T-cell (primary cell): ENCODE measurements around the gene APPL1. TPM values are rescaled to one million over a fixed set of nuclear protein-coding genes. Genes with fewer than 3 reads are reported as not detected.

Source experiments
- ATAC-seq, 4 experiments: fragments of 200-7000 bp in 3 of 4; fragments of 150-1000 bp in 1 of 4; cut with Tn5 transposase; replicated peaks in 1 of 4; 1 replicate in 3 of 4; 2 replicates in 1 of 4; pipeline ENCODE4 v1.10.0; 2021; ENCODE audit warnings: moderate library complexity in 3 of 4, mild to moderate bottlenecking in 2 of 4, moderate number of reproducible peaks in 1 of 4
- CTCF ChIA-PET, 2 donors: fragments of 300-600 bp; sonication (Branson Sonifier 250); formaldehyde crosslinking; loops; one replicate each; lab custom pipeline; 2022; ENCODE audit warnings: antibody characterized with exemption in 2 of 2; lab: Charles Lee
- POLR2A ChIA-PET, 2 donors: fragments of 300-600 bp; sonication (Branson Sonifier 250); formaldehyde crosslinking; loops; one replicate each; lab custom pipeline; 2022; ENCODE audit warnings: antibody characterized with exemption in 2 of 2; lab: Charles Lee
- DNase-seq, 35 experiments: peaks; one replicate each; pipeline versions ENCODE4 v3.0.0 to v3.0.0-alpha.2; 2013 to 2023
- H3K27ac ChIP-seq: one replicate; pipeline ENCODE4 v1.5.1; 2013; ENCODE audit warnings: low read length
- H3K27me3 ChIP-seq, 2 experiments: replicated peaks in 1 of 2; 1 replicate in 1 of 2; 2 replicates in 1 of 2; pipeline versions ENCODE4 v1.6.1 to v1.7.0; 2013; ENCODE audit warnings: low read length in 1 of 2, mixed read lengths in 1 of 2; ENCODE audit not compliant: control insufficient read depth in 2 of 2, insufficient read depth in 2 of 2; ENCODE audit errors: extremely low read depth in 1 of 2
- H3K36me3 ChIP-seq, 2 donors: 1 replicate in 1 of 2; 2 replicates in 1 of 2; pipeline versions ENCODE4 v1.6.1 to v1.7.0; 2013; ENCODE audit warnings: low read length in 1 of 2; ENCODE audit not compliant: control insufficient read depth in 2 of 2, insufficient read depth in 1 of 2; ENCODE audit errors: extremely low read depth in 1 of 2
- H3K4me1 ChIP-seq, 2 experiments: 1 replicate in 1 of 2; 2 replicates in 1 of 2; pipeline versions ENCODE4 v1.6.1 to v1.7.0; 2013; ENCODE audit warnings: low read length in 2 of 2, mixed read lengths in 1 of 2; ENCODE audit not compliant: insufficient read depth in 2 of 2, control insufficient read depth in 1 of 2; ENCODE audit errors: extremely low read depth in 1 of 2
- H3K4me3 ChIP-seq, 2 donors: 1 replicate in 1 of 2; 2 replicates in 1 of 2; pipeline versions ENCODE4 v1.5.1 to v1.7.0; 2013; ENCODE audit warnings: mild to moderate bottlenecking in 2 of 2, low read length in 1 of 2, moderate library complexity in 1 of 2; ENCODE audit not compliant: control insufficient read depth in 1 of 2; ENCODE audit errors: extremely low read depth in 1 of 2
- H3K9me3 ChIP-seq: 2 replicates; pipeline ENCODE4 v1.7.0; 2013
- H3K27ac Mint-ChIP-seq, 2 donors: one replicate each; pipeline ENCODE4 v1.8.0; 2020 to 2021; ENCODE audit warnings: mild to moderate bottlenecking in 2 of 2, mixed read lengths in 2 of 2
- H3K27me3 Mint-ChIP-seq, 2 donors: one replicate each; pipeline ENCODE4 v1.8.0; 2021 to 2022; ENCODE audit warnings: mixed read lengths in 2 of 2
- H3K36me3 Mint-ChIP-seq: one replicate; pipeline ENCODE4 v1.8.0; 2021; ENCODE audit warnings: mixed read lengths
- H3K4me1 Mint-ChIP-seq, 3 donors: one replicate each; pipeline ENCODE4 v1.8.0; 2020 to 2022; ENCODE audit warnings: mixed read lengths in 3 of 3, mild to moderate bottlenecking in 1 of 3
- H3K4me3 Mint-ChIP-seq, 3 donors: one replicate each; pipeline ENCODE4 v1.8.0; 2020 to 2022; ENCODE audit warnings: mild to moderate bottlenecking in 3 of 3, mixed read lengths in 3 of 3, moderate library complexity in 3 of 3
- H3K9me3 Mint-ChIP-seq, 3 donors: one replicate each; pipeline ENCODE4 v1.8.0; 2020 to 2022; ENCODE audit warnings: mixed read lengths in 3 of 3
- WGBS: methylation state at CpG from one replicate; pipeline ENCODE4 v1.1.5; 2013; ENCODE audit warnings: missing lambda C conversion rate; ENCODE audit not compliant: insufficient coverage; 5-methylcytosine and 5-hydroxymethylcytosine counted together
- total RNA-seq, 35 experiments: library from RNA in 6 of 35; stranded (reverse) in 6 of 35; fragments of 120-200 nt in 1 of 35; gene quantifications; one replicate each; pipeline versions ENCODE4 v1.2.1 to v1.2.4 and lab custom pipeline; 2013 to 2026

APPL1 gene, protein sequence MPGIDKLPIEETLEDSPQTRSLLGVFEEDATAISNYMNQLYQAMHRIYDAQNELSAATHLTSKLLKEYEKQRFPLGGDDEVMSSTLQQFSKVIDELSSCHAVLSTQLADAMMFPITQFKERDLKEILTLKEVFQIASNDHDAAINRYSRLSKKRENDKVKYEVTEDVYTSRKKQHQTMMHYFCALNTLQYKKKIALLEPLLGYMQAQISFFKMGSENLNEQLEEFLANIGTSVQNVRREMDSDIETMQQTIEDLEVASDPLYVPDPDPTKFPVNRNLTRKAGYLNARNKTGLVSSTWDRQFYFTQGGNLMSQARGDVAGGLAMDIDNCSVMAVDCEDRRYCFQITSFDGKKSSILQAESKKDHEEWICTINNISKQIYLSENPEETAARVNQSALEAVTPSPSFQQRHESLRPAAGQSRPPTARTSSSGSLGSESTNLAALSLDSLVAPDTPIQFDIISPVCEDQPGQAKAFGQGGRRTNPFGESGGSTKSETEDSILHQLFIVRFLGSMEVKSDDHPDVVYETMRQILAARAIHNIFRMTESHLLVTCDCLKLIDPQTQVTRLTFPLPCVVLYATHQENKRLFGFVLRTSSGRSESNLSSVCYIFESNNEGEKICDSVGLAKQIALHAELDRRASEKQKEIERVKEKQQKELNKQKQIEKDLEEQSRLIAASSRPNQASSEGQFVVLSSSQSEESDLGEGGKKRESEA
- 10 to 100 TPM; 23.4 to 30.9 (median 26.8) TPM for total RNA-seq
- 38.8 TPM for total RNA-seq (2013)
- 33.3 to 123 (median 77.1) reads per million in 29 experiments for total RNA-seq (lab: John Stamatoyannopoulos, UW)

DNA sequence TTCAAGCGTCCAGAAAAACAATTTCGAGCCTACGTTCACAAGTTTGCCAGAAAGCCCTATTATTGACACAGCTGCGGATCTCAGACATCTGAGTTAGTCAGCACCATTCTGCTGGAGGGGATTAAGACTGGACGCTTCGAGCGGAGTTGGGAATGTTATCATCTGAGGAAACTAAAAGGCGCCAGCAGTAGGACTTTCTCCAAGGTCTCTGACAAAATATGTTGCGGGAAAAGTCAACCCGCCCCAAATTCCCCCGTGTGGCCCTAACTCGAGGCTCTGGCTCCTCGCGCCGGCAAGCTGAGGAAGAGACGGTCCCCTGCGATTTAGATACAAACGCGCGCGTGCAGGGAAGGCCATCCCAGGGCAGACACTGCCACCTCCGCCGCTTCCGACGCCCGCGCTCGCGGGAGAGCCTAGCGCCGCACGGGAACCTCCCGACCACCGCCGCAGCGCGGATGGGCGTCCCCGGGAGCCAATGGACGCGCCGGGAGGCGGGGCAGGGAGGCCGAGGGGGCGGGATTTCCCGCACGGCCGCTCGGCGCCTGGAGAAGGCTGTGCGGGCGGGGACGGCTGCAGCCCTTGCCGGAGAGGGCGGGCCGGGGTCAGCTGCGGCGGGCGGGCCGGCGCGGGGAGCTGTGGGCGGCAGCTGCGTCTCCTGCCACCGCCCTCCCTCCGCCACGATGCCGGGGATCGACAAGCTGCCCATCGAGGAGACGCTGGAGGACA lies at the start of gene APPL1:
Gene APPL1 (plus strand): TSS at position 526 of the 726 bp plus-strand sequence. CDS start 155 bp downstream, at position 681.
- WGBS: under 1% methylated on average over 70 of the region's 71 CpGs
- Mint-ChIP-seq H3K4me1 (peaks cover 22 to 35% (median 33%) of the 10 kb centered on the region in 3 donors), H3K4me3 (peak within 1 kb of the TSS; percentile 89 to 91 (median 90)), H3K27me3 (no peaks in the 10 kb centered on the region), H3K9me3 (no peaks in the 10 kb centered on the region), H3K36me3 (no peaks in the 10 kb centered on the region), H3K27ac (peak within 1 kb of the TSS; percentile 61 to 66)
- ChIA-PET POLR2A (no interaction called here), CTCF (interaction anchor here (0.6 to 1.0 kb wide), 3 partner anchors 18 to 439 kb away, joined by 3 to 4 read pairs (median 4); no protein-coding TSS in a partner anchor)
- H3K27me3 ChIP-seq: no peaks in the 10 kb centered on the region
- H3K4me1 ChIP-seq: peaks cover 11 to 16% of the 10 kb centered on the region in 2 experiments
- no peaks in the 10 kb centered on the region for H3K9me3 ChIP-seq
- H3K36me3 ChIP-seq: no peaks in the 10 kb centered on the region
- peak; percentile 66 to 91 (median 77) for DNase-seq
- no peak within 1 kb of the TSS for H3K27ac ChIP-seq
- ATAC-seq: peak; percentile 92 to 96 (median 96)
- peak within 1 kb of the TSS; percentile 61 to 88 for H3K4me3 ChIP-seq

DNA sequence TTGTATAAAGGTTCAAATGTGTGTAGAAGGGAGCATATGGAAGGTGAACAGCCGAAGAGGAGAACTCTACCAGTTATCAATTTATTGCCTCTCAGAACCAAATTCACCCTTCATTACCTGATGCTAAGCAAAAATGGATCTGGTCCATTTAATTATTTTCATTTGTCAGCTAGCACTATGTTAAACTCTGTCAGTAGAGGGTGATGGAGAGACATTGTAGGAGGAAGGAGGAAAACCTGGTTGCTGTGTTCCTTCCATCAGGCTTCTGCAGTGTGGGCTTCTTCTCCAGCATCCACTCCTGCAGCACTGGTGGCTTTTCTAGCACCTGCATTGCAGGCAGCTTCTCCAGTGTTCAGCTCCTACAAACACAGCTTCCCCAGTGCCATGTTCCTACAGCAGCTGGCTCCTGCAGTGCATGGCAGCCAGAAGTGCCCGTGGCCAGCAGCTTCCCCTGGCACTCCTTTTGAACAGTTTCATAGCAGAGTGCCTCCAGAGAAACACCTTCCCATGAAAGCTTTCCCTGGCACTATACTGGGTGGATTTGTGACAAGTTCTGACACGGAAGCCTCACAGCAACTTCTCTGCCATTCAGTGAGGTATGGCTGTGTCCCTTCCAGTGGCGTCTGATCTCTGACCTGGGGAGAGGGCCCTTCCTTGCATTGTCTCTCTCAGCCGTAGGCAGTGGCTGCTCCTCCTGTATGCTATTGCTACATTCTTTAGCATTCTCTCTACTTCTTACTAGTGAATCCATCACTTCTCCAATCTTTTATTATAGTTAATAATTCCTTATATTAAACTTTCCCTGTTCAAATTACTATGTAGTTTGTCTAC lies 47.7 kb upstream of the APPL1 start:
- ChIA-PET POLR2A (no interaction called here), CTCF (interaction anchor here in 1 of 2 donors (2.0 kb wide), 1 partner anchor 10 kb away, joined by 7 read pairs; no protein-coding TSS in a partner anchor)
- Mint-ChIP-seq H3K4me3 (no peak overlapping the region), H3K36me3 (no peaks in the 10 kb centered on the region), H3K27me3 (peaks cover 9 to 15% of the 10 kb centered on the region in 2 donors), H3K9me3 (no peaks in the 10 kb centered on the region), H3K27ac (no peak overlapping the region), H3K4me1 (no peaks in the 10 kb centered on the region)
- Histone ChIP-seq H3K4me1 (no peaks in the 10 kb centered on the region), H3K4me3 (no peak overlapping the region), H3K9me3 (no peaks in the 10 kb centered on the region), H3K27ac (no peak overlapping the region), H3K36me3 (no peaks in the 10 kb centered on the region), H3K27me3 (peaks cover 0 to 10% of the 10 kb centered on the region in 2 experiments)
- 81% methylated on average over 3 of the region's 5 CpGs for WGBS
- peak in 1 of 35 experiments; percentile 14 for DNase-seq
- ATAC-seq: peak in 1 of 4 experiments; percentile 35

DNA sequence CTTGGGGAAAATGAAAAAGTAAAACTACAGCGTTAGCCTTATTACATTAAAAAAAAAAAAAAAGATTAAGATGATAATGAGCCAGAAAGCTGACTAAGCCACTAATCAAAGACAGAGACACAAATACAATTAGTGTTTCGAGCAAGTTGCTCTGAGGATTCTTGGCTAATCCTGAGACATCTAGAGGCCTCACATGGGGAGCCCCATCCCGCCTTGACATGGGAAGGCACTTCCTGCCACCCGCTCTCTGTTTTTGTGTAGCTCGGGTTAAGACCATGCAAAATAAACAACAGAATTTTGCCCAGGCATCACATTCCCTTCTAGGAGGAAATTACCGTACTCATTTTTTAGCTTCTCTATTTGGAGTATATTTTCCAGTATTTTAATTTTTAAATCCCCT lies 43.0 kb upstream of the APPL1 start:
- H3K27me3 Mint-ChIP-seq: peaks cover 4 to 8% of the 10 kb centered on the region in 2 donors
- Histone ChIP-seq H3K27me3 (peaks cover 0 to 12% of the 10 kb centered on the region in 2 experiments), H3K27ac (no peak overlapping the region), H3K4me1 (no peaks in the 10 kb centered on the region), H3K9me3 (no peaks in the 10 kb centered on the region), H3K4me3 (no peak overlapping the region), H3K36me3 (no peaks in the 10 kb centered on the region)
- ATAC-seq (no peak), DNase-seq (no peak)
- 63% methylated on average over 2 of the region's 6 CpGs for WGBS
- POLR2A ChIA-PET: no interaction called here
- no peaks in the 10 kb centered on the region for H3K36me3 Mint-ChIP-seq
- H3K4me1 Mint-ChIP-seq: no peaks in the 10 kb centered on the region
- H3K9me3 Mint-ChIP-seq: no peaks in the 10 kb centered on the region
- no peak overlapping the region for H3K27ac Mint-ChIP-seq
- CTCF ChIA-PET: no interaction called here
- no peak overlapping the region for H3K4me3 Mint-ChIP-seq

- H3K4me1 ChIP-seq: no peaks in the 10 kb centered on the region
- H3K36me3 ChIP-seq: no peaks in the 10 kb centered on the region
- DNase-seq (no peak), ATAC-seq (no peak)
- Mint-ChIP-seq H3K27me3 (peaks cover 13 to 16% of the 10 kb centered on the region in 2 donors), H3K4me1 (peaks cover 0 to 2% (median 0%) of the 10 kb centered on the region in 3 donors), H3K9me3 (no peaks in the 10 kb centered on the region), H3K4me3 (no peak overlapping the region), H3K27ac (no peak overlapping the region), H3K36me3 (no peaks in the 10 kb centered on the region)
- ChIA-PET POLR2A (no interaction called here), CTCF (no interaction called here)
- H3K9me3 ChIP-seq: no peaks in the 10 kb centered on the region
- no CpG with 5 or more reads among the region's 3 CpGs for WGBS
- H3K4me3 ChIP-seq: no peak overlapping the region
- peaks cover 0 to 2% of the 10 kb centered on the region in 2 experiments for H3K27me3 ChIP-seq
- no peak overlapping the region for H3K27ac ChIP-seq
Measured at GRCh38 chr3:57192028-57192427, 35.5 kb upstream of the APPL1 start.

DNA sequence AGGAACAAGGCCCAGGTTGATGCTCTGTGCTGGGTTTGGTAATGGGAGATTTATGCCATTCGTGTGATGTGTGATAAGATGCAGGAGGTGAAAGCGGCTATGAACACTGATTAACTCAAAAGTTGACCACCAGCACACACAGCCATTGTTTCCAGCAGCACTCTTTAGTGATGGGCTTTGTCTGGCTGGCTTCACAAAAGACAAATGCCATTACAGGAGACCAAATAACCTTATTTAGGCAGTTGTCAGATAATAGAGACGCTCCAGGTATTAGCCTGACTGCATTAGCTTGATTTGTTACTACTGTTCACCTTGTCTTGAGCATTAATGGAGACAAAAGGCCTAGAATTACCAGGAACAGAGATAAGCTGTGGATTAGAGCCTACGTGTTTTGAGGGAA lies 32.9 kb upstream of the APPL1 start:
- Histone ChIP-seq H3K27me3 (peaks cover 0 to 4% of the 10 kb centered on the region in 2 experiments), H3K9me3 (no peaks in the 10 kb centered on the region), H3K36me3 (no peaks in the 10 kb centered on the region), H3K4me3 (no peak overlapping the region), H3K4me1 (no peaks in the 10 kb centered on the region), H3K27ac (no peak overlapping the region)
- CTCF ChIA-PET: interaction anchor here in 1 of 2 donors (0.6 kb wide), 1 partner anchor 47 kb away, joined by 7 read pairs; no protein-coding TSS in a partner anchor
- Mint-ChIP-seq H3K27ac (no peak overlapping the region), H3K27me3 (peaks cover 19 to 20% of the 10 kb centered on the region in 2 donors), H3K36me3 (no peaks in the 10 kb centered on the region), H3K9me3 (no peaks in the 10 kb centered on the region), H3K4me1 (peaks cover 0 to 4% (median 0%) of the 10 kb centered on the region in 3 donors), H3K4me3 (no peak overlapping the region)
- WGBS: 100% methylated on average over 2 of the region's 4 CpGs
- ATAC-seq (no peak), DNase-seq (no peak)
- POLR2A ChIA-PET: interaction anchor here in 1 of 2 donors (0.6 kb wide), 1 partner anchor 29 kb away, joined by 3 read pairs; no protein-coding TSS in a partner anchor
